ENCODE data around the gene CA11.

DNA sequence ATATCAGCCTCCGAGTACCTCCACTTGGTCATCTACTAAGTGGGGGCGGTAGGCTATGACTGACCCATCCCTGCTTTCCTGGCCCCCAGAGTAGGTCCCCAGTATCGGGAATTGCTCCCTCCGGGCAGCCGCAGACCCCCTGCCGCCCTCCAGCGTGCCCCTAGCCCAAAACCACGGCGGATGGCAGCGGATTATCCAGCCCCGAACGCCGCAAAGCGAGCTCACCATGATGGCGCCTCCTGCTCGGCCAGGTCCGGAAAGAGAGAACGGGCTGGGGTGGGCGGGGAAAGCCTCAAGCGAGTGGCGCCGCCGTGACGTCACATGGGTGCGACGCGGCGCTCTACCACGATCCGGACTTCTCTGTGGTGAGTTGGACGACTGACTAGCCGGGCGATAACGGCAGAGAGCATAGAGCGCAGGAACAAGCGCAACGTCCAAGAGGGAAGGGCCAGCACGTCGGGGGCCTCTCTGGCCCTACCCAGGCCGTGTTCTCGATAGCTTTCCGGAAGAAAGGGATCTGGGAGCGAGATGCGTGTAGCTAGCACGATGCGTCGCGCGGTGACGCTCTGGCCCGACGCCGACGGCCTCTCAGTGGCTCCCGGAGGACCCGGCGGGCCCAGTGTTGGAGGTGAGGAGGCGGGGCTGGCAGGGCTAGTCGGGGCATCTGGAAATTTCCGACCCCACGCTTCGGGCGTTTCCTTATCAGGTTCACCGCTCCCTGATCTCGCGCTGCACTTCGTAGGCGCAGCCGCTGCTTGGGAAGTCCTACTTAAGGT lies 26.9 kb downstream of the CA11 start, which contains the start of the genes RPL18 and SPHK2:
- TF ChIP-seq POLR2A (IDR thresholded peaks at IDR 0.05): peak; percentile 78
- TF ChIP-seq POLR2AphosphoS5 (IDR thresholded peaks at IDR 0.05): peak; percentile 100

All from prostate gland (tissue), 1 donor.